Measurements from ENCODE around the gene NFE2L1. TPM values are rescaled to one million over a fixed set of nuclear protein-coding genes. Genes with fewer than 3 reads are reported as not detected.

Gene NFE2L1
- total and polyA plus RNA-seq, 9 of the 15 experiments (the other 6 are each of a cell fraction or from before 2014, with no cell fraction given), result 2.0 to 68.6 (median 39.7) TPM

DNA sequence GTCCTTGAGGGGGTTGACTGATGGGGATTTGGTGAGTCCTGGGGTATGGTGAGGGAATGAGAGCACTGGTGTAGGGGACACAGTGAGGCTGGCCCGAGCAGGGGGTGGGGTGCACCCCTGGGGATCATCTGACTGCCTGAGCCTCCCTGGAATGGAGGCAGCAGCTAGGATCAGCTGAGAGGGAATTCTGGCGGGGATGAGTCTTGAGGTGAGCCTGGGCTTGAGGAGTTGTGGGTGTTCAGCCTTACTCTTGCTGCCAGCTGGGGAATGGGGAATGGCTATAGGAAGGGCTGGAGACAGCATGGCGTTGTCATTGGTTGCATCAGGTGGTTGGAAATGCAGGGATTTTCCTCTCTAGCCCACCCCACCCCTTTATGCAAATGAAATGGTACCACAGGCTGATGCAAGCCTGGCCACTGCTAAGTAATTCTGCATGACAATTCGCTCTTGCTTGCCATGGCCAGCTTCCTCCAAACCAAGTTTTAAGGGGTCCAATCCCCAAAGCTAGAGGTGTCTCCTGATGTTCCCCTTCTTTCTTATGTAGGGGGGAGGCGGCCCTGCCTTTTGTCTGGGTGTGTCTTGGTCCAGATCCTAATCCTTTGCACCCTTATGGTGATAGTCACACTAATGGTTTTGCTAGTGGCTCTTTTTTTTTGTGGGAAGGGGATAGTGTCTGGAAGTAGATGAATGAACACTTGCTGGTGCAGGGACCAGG is 7.5 kb downstream of the NFE2L1 start (continued):
- TF ChIP-seq, protein P1, sequence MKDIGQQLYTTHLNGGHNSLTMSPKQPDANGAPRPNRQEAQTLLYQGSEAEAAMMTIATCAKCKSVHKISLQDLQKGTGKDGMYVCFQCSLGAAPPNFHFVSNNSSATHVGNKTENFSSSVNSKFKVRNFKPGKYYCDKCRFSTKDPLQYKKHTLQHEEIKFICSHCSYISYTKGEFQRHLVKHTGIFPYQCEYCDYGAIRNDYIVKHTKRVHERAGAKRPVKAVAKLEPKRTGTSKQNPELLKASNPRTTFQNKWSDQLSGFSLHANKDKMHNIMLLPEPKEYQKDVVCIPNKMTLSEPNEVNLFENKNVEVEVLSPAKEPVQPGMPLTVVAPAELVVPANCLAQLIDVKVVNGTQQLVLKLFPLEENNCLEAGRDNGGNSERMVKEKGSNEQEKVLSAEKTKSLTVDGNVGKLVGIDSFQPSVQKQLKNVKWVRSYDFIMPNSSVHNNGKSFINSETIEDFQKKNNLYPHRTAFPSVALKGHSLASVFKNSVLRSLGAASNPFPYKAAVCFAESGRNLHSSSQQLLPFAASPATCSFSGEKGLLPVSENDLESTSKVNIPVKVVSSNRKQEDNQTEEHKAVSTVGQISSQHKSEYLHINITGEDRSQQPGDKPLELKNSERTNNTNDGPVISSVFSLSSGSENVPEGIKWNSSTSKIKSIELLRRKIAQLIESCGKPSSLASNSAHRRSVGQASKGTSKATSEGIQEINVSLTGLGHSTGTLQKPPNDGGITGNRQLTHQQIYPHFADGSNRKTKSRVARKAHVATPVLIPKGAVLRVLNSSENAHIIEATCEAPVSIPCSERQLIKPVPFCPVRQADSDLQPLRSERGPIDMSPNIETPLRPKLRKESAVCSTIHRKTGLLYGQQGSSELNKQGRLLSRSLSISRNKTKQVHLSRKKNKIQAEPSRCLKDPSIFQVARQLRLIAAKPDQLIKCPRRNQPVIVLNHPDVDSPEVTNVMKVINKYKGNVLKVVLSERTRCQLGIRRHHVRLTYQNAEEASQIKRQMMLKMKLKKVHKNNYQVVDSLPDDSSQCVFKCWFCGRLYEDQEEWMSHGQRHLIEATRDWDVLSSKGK (CRISPR knock-in tag; IDR thresholded peaks at IDR 0.05), result no peak
- peak; percentile 84 for TF ChIP-seq EP400 (IDR thresholded peaks at IDR 0.05)
- peak; percentile 31; the same call in 1 of the 2 replicates for TF ChIP-seq ZBTB17 (CRISPR knock-in tag; IDR thresholded peaks at IDR 0.05)
- no peak for TF ChIP-seq TGIF2 (CRISPR knock-in tag; IDR thresholded peaks at IDR 0.05)
- no peak for TF ChIP-seq CBX5 (IDR thresholded peaks at IDR 0.05; ENCODE audit: borderline replicate concordance, low read depth)
- TF ChIP-seq ZNF75A (CRISPR knock-in tag; IDR thresholded peaks at IDR 0.05), result no peak
- peak; percentile 71; the same call in 1 of the 2 replicates for TF ChIP-seq IRF9 (tag; IDR thresholded peaks at IDR 0.05)
- no peak for TF ChIP-seq ERF (CRISPR knock-in tag; IDR thresholded peaks at IDR 0.05)
- no peak for TF ChIP-seq MAFK (IDR thresholded peaks at IDR 0.05; ENCODE audit: low read length)
- TF ChIP-seq MEF2D (tag; conservative IDR thresholded peaks at IDR 0.05; ENCODE audit: low read depth), result peak; percentile 11; the same call in 1 of the 2 replicates
- no peak for TF ChIP-seq CHD1 (IDR thresholded peaks at IDR 0.05; ENCODE audit: low read length)
- no peak for TF ChIP-seq MXD1 (CRISPR knock-in tag; IDR thresholded peaks at IDR 0.05; ENCODE audit: borderline replicate concordance, poor library complexity, severe bottlenecking)
- no peak for TF ChIP-seq POLR3G (IDR thresholded peaks at IDR 0.05; ENCODE audit: extremely low read depth, insufficient read length, insufficient replicate concordance)
- TF ChIP-seq HNRNPH1 (optimal IDR thresholded peaks at IDR 0.05; ENCODE audit: low read depth, low read length), result no peak
- no peak for TF ChIP-seq NCOA2 (IDR thresholded peaks at IDR 0.05; ENCODE audit: partially characterized antibody in 2 of 2)
- TF ChIP-seq, protein P2, sequence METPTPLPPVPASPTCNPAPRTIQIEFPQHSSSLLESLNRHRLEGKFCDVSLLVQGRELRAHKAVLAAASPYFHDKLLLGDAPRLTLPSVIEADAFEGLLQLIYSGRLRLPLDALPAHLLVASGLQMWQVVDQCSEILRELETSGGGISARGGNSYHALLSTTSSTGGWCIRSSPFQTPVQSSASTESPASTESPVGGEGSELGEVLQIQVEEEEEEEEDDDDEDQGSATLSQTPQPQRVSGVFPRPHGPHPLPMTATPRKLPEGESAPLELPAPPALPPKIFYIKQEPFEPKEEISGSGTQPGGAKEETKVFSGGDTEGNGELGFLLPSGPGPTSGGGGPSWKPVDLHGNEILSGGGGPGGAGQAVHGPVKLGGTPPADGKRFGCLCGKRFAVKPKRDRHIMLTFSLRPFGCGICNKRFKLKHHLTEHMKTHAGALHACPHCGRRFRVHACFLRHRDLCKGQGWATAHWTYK (CRISPR knock-in tag; IDR thresholded peaks at IDR 0.05), result peak; percentile 77
- TF ChIP-seq NCOA6 (IDR thresholded peaks at IDR 0.05), result no peak
- no peak for TF ChIP-seq ILF3 (IDR thresholded peaks at IDR 0.05; ENCODE audit: borderline replicate concordance)
- TF ChIP-seq NFXL1 (CRISPR knock-in tag; IDR thresholded peaks at IDR 0.05), result 0 out of 2 replicates have a peak, but pooled peaks have one; percentile 18
- TF ChIP-seq NR4A1 (CRISPR knock-in tag; IDR thresholded peaks at IDR 0.05), result no peak
- TF ChIP-seq NR4A1 (tag; IDR thresholded peaks at IDR 0.05), result peak; percentile 83
- TF ChIP-seq RB1 (IDR thresholded peaks at IDR 0.05; ENCODE audit: low read depth), result no peak
- TF ChIP-seq ZNF76 (CRISPR knock-in tag; IDR thresholded peaks at IDR 0.05; ENCODE audit: borderline replicate concordance), result peak; percentile 47; the same call in 1 of the 2 replicates
- no peak for TF ChIP-seq ETV1 (tag; conservative IDR thresholded peaks at IDR 0.05; ENCODE audit: low read depth)
